Measurements from ENCODE around the gene LMNTD2. TPM values are rescaled to one million over a fixed set of nuclear protein-coding genes. Genes with fewer than 3 reads are reported as not detected.

The LMNTD2 gene
- polyA plus RNA-seq, 2 of the 4 experiments (the other 2 are of a cell fraction): 2.2 to 3.5 TPM

- POLR2A ChIA-PET: interaction anchor here (1.1 kb wide), 1 partner anchor 21 kb away, joined by 3 read pairs; no protein-coding TSS in a partner anchor
- 93% methylated on average over 10 of the region's 10 CpGs for WGBS (ENCODE audit: missing lambda C conversion rate)
- TF ChIP-seq PHF8 (IDR thresholded peaks at IDR 0.05; ENCODE audit: borderline replicate concordance, low read depth): no peak
- TF ChIP-seq HOXB13 (CRISPR knock-in tag; IDR thresholded peaks at IDR 0.05; ENCODE audit: low read depth): no peak
- no peak for TF ChIP-seq HOXB5 (CRISPR knock-in tag; IDR thresholded peaks at IDR 0.05)
- TF ChIP-seq BCL3 (IDR thresholded peaks at IDR 0.05): no peak
- TF ChIP-seq RNF2 (IDR thresholded peaks at IDR 0.05; ENCODE audit: borderline replicate concordance, low read depth): no peak
- no peak for TF ChIP-seq CTCF (IDR thresholded peaks at IDR 0.05)
- no peak for TF ChIP-seq EP300 (IDR thresholded peaks at IDR 0.05)
- no peak for TF ChIP-seq HEYL (CRISPR knock-in tag; IDR thresholded peaks at IDR 0.05)
- no peak for TF ChIP-seq CHD2 (IDR thresholded peaks at IDR 0.05; ENCODE audit: low read length, partially characterized antibody)
- no peak for TF ChIP-seq HES2 (IDR thresholded peaks at IDR 0.05)
- TF ChIP-seq RCOR1 (IDR thresholded peaks at IDR 0.05; ENCODE audit: low read depth, low read length): no peak
- no peak for TF ChIP-seq POLR2A (IDR thresholded peaks at IDR 0.05; ENCODE audit: low read length)
- TF ChIP-seq RFX5 (IDR thresholded peaks at IDR 0.05): no peak
- no peak for TF ChIP-seq MAZ (IDR thresholded peaks at IDR 0.05; ENCODE audit: borderline replicate concordance, low read depth, low read length)
- TF ChIP-seq BHLHE40 (IDR thresholded peaks at IDR 0.05; ENCODE audit: low read depth, low read length): no peak
- TF ChIP-seq HDAC2 (IDR thresholded peaks at IDR 0.05): no peak
- TF ChIP-seq JUN (IDR thresholded peaks at IDR 0.05): no peak
- no peak for TF ChIP-seq NPAS2 (CRISPR knock-in tag; IDR thresholded peaks at IDR 0.05; ENCODE audit: borderline replicate concordance)
- no peak overlapping the region for H3K27ac ChIP-seq
- peaks cover 5% of the 10 kb centered on the region; the same call in 1 of the 3 replicates for H3K4me1 ChIP-seq
- H3K4me3 ChIP-seq: no peak overlapping the region
- H3K9me3 ChIP-seq: peaks cover 10% of the 10 kb centered on the region
- no peak for ATAC-seq
- no peak for FAIRE-seq
- no peak for DNase-seq (ENCODE audit: low read depth in 1 of 2, low spot score in 1 of 2)
- no peak overlapping the region for H3K4me2 ChIP-seq
- CTCF ChIA-PET: interaction anchor here (0.9 to 2.7 kb wide), 3 partner anchors 12 to 70 kb away, joined by 3 to 13 read pairs (median 3); no protein-coding TSS in a partner anchor
These were observed 39.3 kb downstream of the LMNTD2 start for GRCh38 chr11:521177-521688.

- no peak for DNase-seq (ENCODE audit: low read depth in 1 of 2, low spot score in 1 of 2)
- no peak for TF ChIP-seq JUN (IDR thresholded peaks at IDR 0.05)
- TF ChIP-seq REST (IDR thresholded peaks at IDR 0.05): no peak
- no peak for TF ChIP-seq ZNF302 (CRISPR knock-in tag; IDR thresholded peaks at IDR 0.05)
- TF ChIP-seq MAX (IDR thresholded peaks at IDR 0.05): no peak
- no peak for TF ChIP-seq ESRRA (IDR thresholded peaks at IDR 0.05; ENCODE audit: borderline replicate concordance, low read length)
These were observed 39.9 kb downstream of the LMNTD2 start for GRCh38 chr11:520428-521176.

More at GRCh38 chr11:520428-521176, 39.9 kb downstream of the LMNTD2 start:
- 89% methylated on average over 39 of the region's 39 CpGs for WGBS (ENCODE audit: missing lambda C conversion rate)
- Histone ChIP-seq H3K4me2 (no peak overlapping the region), H3K4me3 (no peak overlapping the region), H3K4me1 (peaks cover 5% of the 10 kb centered on the region; the same call in 1 of the 3 replicates), H3K9me3 (peaks cover 15% of the 10 kb centered on the region), H3K27ac (no peak overlapping the region)
- ChIA-PET POLR2A (interaction anchor here (1.1 kb wide), 1 partner anchor 22 kb away, joined by 3 read pairs; no protein-coding TSS in a partner anchor), CTCF (interaction anchor here (2.7 kb wide), 1 partner anchor 13 kb away, joined by 13 read pairs; no protein-coding TSS in a partner anchor)
- ATAC-seq: no peak
- no peak for FAIRE-seq
